Thyroid gland (tissue), 4 donors: ENCODE measurements around the gene GRK1.

Experiments used
- CTCF ChIP-seq, 6 experiments: fragments of 200-600 bp in 3 of 6; fragments of 450-650 bp in 3 of 6; sonication (generic) in 3 of 6; IDR thresholded peaks; one replicate each; pipeline ENCODE4 v1.5.1; 2016 to 2019; ENCODE audit warnings: antibody characterized with exemption in 6 of 6, mild to moderate bottlenecking in 2 of 6, inconsistent platforms in 1 of 6, moderate library complexity in 1 of 6
- POLR2A ChIP-seq, 2 donors: fragments of 450-650 bp; IDR thresholded peaks; one replicate each; pipeline ENCODE4 v1.6.1; 2017; ENCODE audit warnings: antibody characterized with exemption in 2 of 2, mild to moderate bottlenecking in 2 of 2, moderate library complexity in 1 of 2

GRCh38 chr13:113652404-113653263 is 14.4 kb upstream of the GRK1 start:
- TF ChIP-seq CTCF (IDR thresholded peaks at IDR 0.05) = no peak
- no peak for TF ChIP-seq POLR2A (IDR thresholded peaks at IDR 0.05)
